ENCODE results near the gene CDYL2. TPM values are rescaled to one million over a fixed set of nuclear protein-coding genes. Genes with fewer than 3 reads are reported as not detected.

The CDYL2 gene
- total and polyA plus RNA-seq, 4 donors, result 8.5 to 15.9 (median 11.7) TPM

- no peaks in the 10 kb centered on the region for H3K27me3 ChIP-seq (ENCODE audit: control insufficient read depth, insufficient read depth, low read length)
- WGBS (ENCODE audit: insufficient coverage), result 95% methylated on average over 9 of the region's 9 CpGs
Measured at GRCh38 chr16:80704751-80705505, 99.5 kb downstream of the CDYL2 start.

GRCh38 chr16:80703131-80704071 is 101.0 kb downstream of the CDYL2 start:
- 87% methylated on average over 6 of the region's 10 CpGs for WGBS (ENCODE audit: insufficient coverage)
- Histone ChIP-seq H3K9me3 (ENCODE audit: control insufficient read depth, insufficient read depth, low read length) (no peaks in the 10 kb centered on the region), H3K4me1 (ENCODE audit: control insufficient read depth, insufficient read depth, low read length) (no peaks in the 10 kb centered on the region), H3K27me3 (ENCODE audit: control insufficient read depth, insufficient read depth, low read length) (no peaks in the 10 kb centered on the region), H3K27ac (ENCODE audit: low read depth, low read length) (no peak overlapping the region), H3K4me3 (ENCODE audit: low read depth, low read length) (no peak overlapping the region), H3K36me3 (ENCODE audit: control insufficient read depth, insufficient read depth, low read length) (no peaks in the 10 kb centered on the region)
- DNase-seq (ENCODE audit: low read depth in 4 of 6, low spot score in 6 of 6), result no peak

More at GRCh38 chr16:80704751-80705505, 99.5 kb downstream of the CDYL2 start:
- H3K9me3 ChIP-seq (ENCODE audit: control insufficient read depth, insufficient read depth, low read length), result no peaks in the 10 kb centered on the region
- no peaks in the 10 kb centered on the region for H3K36me3 ChIP-seq (ENCODE audit: control insufficient read depth, insufficient read depth, low read length)
- DNase-seq (ENCODE audit: low read depth in 4 of 6, low spot score in 6 of 6), result no peak
- no peak overlapping the region for H3K27ac ChIP-seq (ENCODE audit: low read depth, low read length)
- H3K4me3 ChIP-seq (ENCODE audit: low read depth, low read length), result no peak overlapping the region
- no peaks in the 10 kb centered on the region for H3K4me1 ChIP-seq (ENCODE audit: control insufficient read depth, insufficient read depth, low read length)

GRCh38 chr16:80702696-80703095 is 101.7 kb downstream of the CDYL2 start:
- 100% methylated on average over 1 of the region's 3 CpGs for WGBS (ENCODE audit: insufficient coverage)
- H3K36me3 ChIP-seq (ENCODE audit: control insufficient read depth, insufficient read depth, low read length), result no peaks in the 10 kb centered on the region
- no peaks in the 10 kb centered on the region for H3K4me1 ChIP-seq (ENCODE audit: control insufficient read depth, insufficient read depth, low read length)
- no peak for DNase-seq (ENCODE audit: low read depth in 4 of 6, low spot score in 6 of 6)
- no peak overlapping the region for H3K27ac ChIP-seq (ENCODE audit: low read depth, low read length)
- H3K4me3 ChIP-seq (ENCODE audit: low read depth, low read length), result no peak overlapping the region
- no peaks in the 10 kb centered on the region for H3K27me3 ChIP-seq (ENCODE audit: control insufficient read depth, insufficient read depth, low read length)
- H3K9me3 ChIP-seq (ENCODE audit: control insufficient read depth, insufficient read depth, low read length), result no peaks in the 10 kb centered on the region

- Histone ChIP-seq H3K4me3 (ENCODE audit: low read depth, low read length) (no peak overlapping the region), H3K27ac (ENCODE audit: low read depth, low read length) (no peak overlapping the region), H3K9me3 (ENCODE audit: control insufficient read depth, insufficient read depth, low read length) (no peaks in the 10 kb centered on the region), H3K4me1 (ENCODE audit: control insufficient read depth, insufficient read depth, low read length) (no peaks in the 10 kb centered on the region), H3K36me3 (ENCODE audit: control insufficient read depth, insufficient read depth, low read length) (no peaks in the 10 kb centered on the region), H3K27me3 (ENCODE audit: control insufficient read depth, insufficient read depth, low read length) (no peaks in the 10 kb centered on the region)
- 90% methylated on average over 3 of the region's 4 CpGs for WGBS (ENCODE audit: insufficient coverage)
- DNase-seq (ENCODE audit: low read depth in 4 of 6, low spot score in 6 of 6), result no peak
Measured at GRCh38 chr16:80700558-80700957, 103.8 kb downstream of the CDYL2 start.

- no peak for DNase-seq (ENCODE audit: low read depth in 4 of 6, low spot score in 6 of 6)
- Histone ChIP-seq H3K9me3 (ENCODE audit: control insufficient read depth, insufficient read depth, low read length) (no peaks in the 10 kb centered on the region), H3K4me1 (ENCODE audit: control insufficient read depth, insufficient read depth, low read length) (no peaks in the 10 kb centered on the region), H3K27ac (ENCODE audit: low read depth, low read length) (no peak overlapping the region), H3K27me3 (ENCODE audit: control insufficient read depth, insufficient read depth, low read length) (no peaks in the 10 kb centered on the region), H3K4me3 (ENCODE audit: low read depth, low read length) (no peak overlapping the region), H3K36me3 (ENCODE audit: control insufficient read depth, insufficient read depth, low read length) (no peaks in the 10 kb centered on the region)
- no CpG with 5 or more reads among the region's 2 CpGs for WGBS (ENCODE audit: insufficient coverage)
Measured at GRCh38 chr16:80695020-80695419, 109.4 kb downstream of the CDYL2 start.

- no peak for DNase-seq (ENCODE audit: low read depth in 4 of 6, low spot score in 6 of 6)
- Histone ChIP-seq H3K4me1 (ENCODE audit: control insufficient read depth, insufficient read depth, low read length) (no peaks in the 10 kb centered on the region), H3K27me3 (ENCODE audit: control insufficient read depth, insufficient read depth, low read length) (no peaks in the 10 kb centered on the region), H3K27ac (ENCODE audit: low read depth, low read length) (no peak overlapping the region), H3K36me3 (ENCODE audit: control insufficient read depth, insufficient read depth, low read length) (no peaks in the 10 kb centered on the region), H3K9me3 (ENCODE audit: control insufficient read depth, insufficient read depth, low read length) (no peaks in the 10 kb centered on the region), H3K4me3 (ENCODE audit: low read depth, low read length) (no peak overlapping the region)
- WGBS (ENCODE audit: insufficient coverage), result no CpG with 5 or more reads among the region's 4 CpGs
Measured at GRCh38 chr16:80693553-80693952, 110.8 kb downstream of the CDYL2 start.

- no CpG with 5 or more reads among the region's 2 CpGs for WGBS (ENCODE audit: insufficient coverage)
- Histone ChIP-seq H3K36me3 (ENCODE audit: control insufficient read depth, insufficient read depth, low read length) (no peaks in the 10 kb centered on the region), H3K4me1 (ENCODE audit: control insufficient read depth, insufficient read depth, low read length) (no peaks in the 10 kb centered on the region), H3K27ac (ENCODE audit: low read depth, low read length) (no peak overlapping the region), H3K4me3 (ENCODE audit: low read depth, low read length) (no peak overlapping the region), H3K9me3 (ENCODE audit: control insufficient read depth, insufficient read depth, low read length) (no peaks in the 10 kb centered on the region), H3K27me3 (ENCODE audit: control insufficient read depth, insufficient read depth, low read length) (no peaks in the 10 kb centered on the region)
- DNase-seq (ENCODE audit: low read depth in 4 of 6, low spot score in 6 of 6), result no peak
Measured at GRCh38 chr16:80692270-80692669, 112.1 kb downstream of the CDYL2 start.

GRCh38 chr16:80691111-80691741 is 113.2 kb downstream of the CDYL2 start:
- Histone ChIP-seq H3K4me3 (ENCODE audit: low read depth, low read length) (no peak overlapping the region), H3K27ac (ENCODE audit: low read depth, low read length) (no peak overlapping the region), H3K36me3 (ENCODE audit: control insufficient read depth, insufficient read depth, low read length) (no peaks in the 10 kb centered on the region), H3K27me3 (ENCODE audit: control insufficient read depth, insufficient read depth, low read length) (no peaks in the 10 kb centered on the region), H3K9me3 (ENCODE audit: control insufficient read depth, insufficient read depth, low read length) (no peaks in the 10 kb centered on the region), H3K4me1 (ENCODE audit: control insufficient read depth, insufficient read depth, low read length) (no peaks in the 10 kb centered on the region)
- DNase-seq (ENCODE audit: low read depth in 4 of 6, low spot score in 6 of 6), result no peak
- WGBS (ENCODE audit: insufficient coverage), result 33% methylated on average over 1 of the region's 3 CpGs

- Histone ChIP-seq H3K4me3 (ENCODE audit: low read depth, low read length) (no peak overlapping the region), H3K4me1 (ENCODE audit: control insufficient read depth, insufficient read depth, low read length) (no peaks in the 10 kb centered on the region), H3K27ac (ENCODE audit: low read depth, low read length) (no peak overlapping the region), H3K27me3 (ENCODE audit: control insufficient read depth, insufficient read depth, low read length) (no peaks in the 10 kb centered on the region), H3K36me3 (ENCODE audit: control insufficient read depth, insufficient read depth, low read length) (peaks cover 4% of the 10 kb centered on the region), H3K9me3 (ENCODE audit: control insufficient read depth, insufficient read depth, low read length) (no peaks in the 10 kb centered on the region)
- 77% methylated on average over 5 of the region's 10 CpGs for WGBS (ENCODE audit: insufficient coverage)
- DNase-seq (ENCODE audit: low read depth in 4 of 6, low spot score in 6 of 6), result no peak
Measured at GRCh38 chr16:80689487-80689886, 114.9 kb downstream of the CDYL2 start.

Measured in spinal cord (tissue), 10 donors.